GM19035 (cell line): Measurements from ENCODE around the gene PHYHIPL.

Experiments used
- ATAC-seq: cut with Tn5 transposase; IDR thresholded peaks from one replicate; pipeline ENCODE4 v1.9.1; 2021; ENCODE audit not compliant: unreplicated experiment

PHYHIPL gene

DNA sequence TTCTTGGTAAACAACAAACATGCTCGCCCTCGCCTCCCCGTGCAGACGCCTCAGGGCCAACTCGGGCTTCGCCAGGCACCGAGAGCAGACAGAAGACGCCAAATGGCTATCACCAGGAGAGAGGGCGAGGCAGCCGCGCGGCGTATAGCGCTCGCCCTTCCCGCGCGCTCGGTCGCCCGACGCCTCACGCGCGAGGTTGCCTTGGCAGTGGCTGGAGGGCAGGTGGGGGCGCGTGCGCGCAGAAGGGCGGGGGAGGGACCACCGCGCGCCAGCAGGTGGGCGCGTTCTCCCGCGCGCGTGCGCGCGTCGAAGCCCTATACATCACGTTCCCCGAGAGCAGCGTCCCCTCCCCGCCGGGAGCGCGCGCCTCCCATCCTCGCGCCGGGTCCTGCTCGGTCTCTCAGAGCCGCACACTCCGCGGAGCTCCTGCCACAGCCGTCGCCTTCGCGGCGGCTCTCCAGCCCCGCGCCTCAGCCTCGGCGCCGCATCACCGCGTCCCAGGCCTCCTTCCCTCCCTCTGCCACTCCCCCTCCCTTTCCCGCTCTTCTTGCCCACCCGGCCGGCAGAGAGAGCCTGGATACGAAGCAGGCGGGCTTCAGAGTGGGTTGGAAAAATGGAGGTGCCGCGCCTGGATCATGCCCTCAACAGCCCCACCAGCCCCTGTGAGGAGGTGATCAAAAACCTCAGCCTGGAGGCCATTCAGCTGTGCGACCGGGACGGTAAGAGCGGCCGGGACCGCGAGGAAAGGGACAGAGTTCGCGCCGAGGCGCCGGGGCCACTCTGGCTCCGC lies at the start of gene PHYHIPL:
PHYHIPL (plus strand) TSS at position 403 of the 790 bp plus-strand sequence; CDS start at position 614, 211 bp downstream.
- ATAC-seq, result no peak

DNA sequence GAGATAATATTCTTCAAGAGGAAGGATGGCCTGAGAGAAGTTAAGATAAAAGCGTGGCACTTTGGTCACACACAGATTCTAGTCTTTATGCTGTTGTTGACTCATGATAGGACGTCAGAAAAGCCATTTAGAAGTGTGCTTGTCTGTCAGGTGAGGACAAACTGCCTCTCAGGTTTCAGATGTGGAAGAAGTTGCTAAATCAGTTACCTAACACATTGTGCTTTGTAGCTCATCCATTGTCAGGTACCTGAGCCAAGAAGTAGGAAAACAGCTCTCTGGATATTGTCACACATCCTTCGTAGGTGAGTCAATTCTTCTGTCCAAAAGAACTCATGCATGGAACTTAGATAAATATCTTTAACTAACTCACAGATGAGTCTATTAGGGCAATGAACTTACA lies 49.5 kb upstream of the PHYHIPL start:
- no peak for ATAC-seq

DNA sequence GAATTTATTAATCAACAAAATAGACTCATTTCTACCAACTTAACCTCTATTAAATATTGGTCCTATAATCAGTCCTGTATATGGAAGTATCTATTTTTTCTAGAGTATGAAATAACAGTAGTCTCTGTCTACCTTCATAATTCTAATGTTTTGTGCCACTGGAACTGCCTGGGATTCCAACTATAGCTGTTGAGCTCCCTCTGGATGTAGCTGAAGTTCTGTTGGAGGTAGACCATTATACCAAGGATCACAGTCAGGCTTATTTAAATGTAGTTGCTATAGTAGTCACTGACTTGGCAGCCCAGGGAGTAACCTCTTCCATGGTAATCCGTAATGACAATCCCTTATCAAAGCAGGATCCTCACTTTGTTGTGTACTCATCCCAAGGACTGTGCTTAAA lies 48.5 kb upstream of the PHYHIPL start:
- no peak for ATAC-seq

DNA sequence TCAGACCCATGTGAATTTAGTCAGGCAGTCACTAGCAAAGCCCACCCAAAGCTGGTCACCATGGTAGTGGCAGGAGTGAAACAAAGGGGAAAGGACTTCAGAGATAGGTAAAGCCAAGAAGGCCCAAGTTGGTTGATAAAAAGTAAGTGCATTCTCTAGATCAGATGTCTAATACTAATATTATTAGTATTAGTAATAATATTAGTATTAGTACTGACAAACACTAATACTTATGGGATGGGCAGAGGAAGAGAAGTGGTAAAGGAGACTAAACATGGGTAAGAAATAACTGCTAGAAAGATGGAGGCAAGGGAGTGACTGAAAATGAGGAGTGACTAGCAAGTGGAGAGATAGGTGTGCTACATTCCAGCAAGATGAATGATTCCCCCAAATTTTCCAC lies 46.6 kb upstream of the PHYHIPL start:
- no peak for ATAC-seq

DNA sequence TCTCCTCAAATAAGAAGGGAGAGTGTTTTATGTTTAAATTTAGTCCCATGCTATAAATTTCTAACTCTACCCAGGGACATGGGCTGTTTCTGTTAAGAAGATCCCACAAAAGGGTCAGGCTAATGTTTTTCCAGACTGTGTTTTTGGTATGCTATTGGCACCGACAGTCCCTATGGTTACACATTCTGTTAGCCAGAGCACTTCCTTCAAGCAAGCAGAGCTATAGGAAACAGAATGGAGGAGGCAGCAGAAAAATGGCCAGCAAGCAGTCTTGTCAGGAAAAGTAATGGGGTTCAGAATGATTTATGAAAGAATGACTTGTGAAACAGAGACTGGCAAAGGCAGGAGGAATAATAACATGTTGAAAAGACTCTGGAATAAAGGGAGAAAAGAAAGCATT lies 44.8 kb upstream of the PHYHIPL start:
- ATAC-seq, result no peak

DNA sequence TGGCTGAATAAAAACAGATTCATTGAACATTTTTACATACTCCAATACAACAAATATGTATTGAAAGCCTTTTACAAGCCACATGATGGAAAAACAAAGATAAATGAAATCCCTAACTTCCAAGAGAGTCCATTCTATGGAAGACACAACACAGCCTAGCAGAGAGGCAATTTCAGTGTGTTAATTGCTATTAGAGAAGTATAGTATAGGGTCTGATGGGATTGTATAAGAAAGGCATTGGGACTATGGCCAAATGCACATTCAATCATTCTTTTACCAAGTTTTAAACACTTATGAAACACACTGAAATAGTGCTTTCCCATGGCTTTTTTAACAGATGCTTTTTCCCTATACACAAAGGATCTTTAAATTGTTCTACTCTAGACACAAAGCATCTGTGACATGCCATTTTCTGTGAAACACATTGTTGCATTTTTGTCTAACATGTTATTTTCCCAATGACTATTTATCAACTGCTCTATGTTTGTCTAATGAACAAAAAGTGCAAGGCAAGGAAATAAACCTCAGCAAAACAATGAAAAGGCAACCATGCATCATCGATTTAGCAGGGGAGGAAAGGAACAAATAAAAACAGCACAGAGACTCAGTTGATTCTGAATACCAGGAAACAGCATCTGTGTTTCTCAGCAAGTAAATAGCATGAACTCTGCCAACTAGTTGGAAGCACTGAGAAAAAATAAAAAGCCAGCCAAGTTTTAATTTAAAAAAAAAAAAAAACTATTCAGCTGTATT lies 42.4 kb upstream of the PHYHIPL start:
- no peak for ATAC-seq

DNA sequence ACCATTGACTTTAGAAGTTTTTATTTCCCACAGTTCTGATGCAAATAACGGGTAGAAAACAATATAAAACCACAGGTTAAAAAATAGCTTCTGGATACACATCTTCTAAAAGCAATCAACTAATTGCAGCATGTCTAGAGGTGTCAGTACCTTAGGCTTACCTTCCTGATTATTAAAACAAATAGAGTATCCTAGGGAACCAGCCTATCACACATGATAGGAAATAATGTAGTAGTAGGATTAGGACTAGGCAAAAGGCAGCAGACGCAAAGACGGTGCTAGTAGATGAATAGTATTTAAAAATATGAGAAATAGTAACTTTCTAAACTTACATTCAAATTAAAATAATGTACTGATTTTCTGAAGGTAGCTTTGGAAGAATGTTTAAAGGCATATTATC lies 41.7 kb upstream of the PHYHIPL start:
- no peak for ATAC-seq

DNA sequence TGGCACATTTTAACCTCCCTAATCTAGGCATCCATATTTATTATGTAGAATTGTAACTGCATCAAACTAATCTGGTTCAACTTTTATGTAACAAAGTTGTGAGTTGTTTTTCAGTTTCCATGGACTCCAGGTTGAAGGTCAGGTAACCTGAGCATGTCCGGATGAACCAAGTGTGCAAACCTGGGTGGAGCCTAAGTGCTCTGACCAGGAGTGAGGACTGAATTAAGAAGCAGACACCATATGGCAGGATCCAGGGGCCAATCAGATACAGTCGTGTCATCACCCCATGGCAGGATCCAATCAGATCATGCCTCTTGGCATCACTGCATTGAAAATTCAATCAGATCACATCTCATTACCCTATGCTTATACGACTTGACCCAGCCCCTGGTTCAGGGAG lies 41.2 kb upstream of the PHYHIPL start:
- ATAC-seq, result no peak

DNA sequence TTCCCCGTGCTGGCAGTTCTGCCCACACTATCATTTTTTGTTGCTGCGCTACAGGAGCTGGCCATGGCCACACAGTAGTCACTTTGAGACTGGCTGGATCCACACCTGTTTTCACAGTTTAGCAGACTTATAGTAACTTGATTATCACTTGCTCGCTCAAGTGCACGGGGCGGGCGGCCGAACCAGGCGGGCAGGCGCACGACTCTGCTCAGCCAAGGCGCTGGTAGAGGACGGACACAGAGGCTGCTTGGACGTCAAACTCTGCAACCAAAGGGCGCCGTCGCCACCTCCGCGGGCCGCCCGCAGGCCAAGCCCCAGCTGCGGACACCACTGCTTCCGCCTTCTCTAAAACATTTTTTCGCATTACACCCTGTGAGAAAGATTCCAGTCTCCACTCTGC lies 38.4 kb upstream of the PHYHIPL start:
- ATAC-seq, result no peak

DNA sequence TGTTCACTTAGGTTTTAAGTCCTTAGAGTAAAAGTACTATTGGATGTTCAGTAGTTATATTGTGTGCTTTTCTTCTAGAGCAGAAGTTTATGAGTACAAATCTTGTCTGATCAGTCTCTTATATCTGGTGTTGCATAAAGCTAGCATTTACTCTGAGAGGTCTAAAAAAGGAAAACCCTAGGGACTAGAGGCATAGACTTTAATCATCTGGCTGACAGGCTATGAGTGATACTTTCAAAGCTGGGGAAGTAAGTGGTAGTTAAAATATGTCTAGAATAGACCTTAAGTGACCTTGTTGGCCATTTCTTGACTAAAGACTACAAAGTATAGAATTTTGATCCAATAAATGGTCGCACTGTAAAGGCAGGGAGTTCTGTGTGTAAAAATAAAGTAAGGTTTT lies 32.9 kb upstream of the PHYHIPL start:
- ATAC-seq, result no peak

DNA sequence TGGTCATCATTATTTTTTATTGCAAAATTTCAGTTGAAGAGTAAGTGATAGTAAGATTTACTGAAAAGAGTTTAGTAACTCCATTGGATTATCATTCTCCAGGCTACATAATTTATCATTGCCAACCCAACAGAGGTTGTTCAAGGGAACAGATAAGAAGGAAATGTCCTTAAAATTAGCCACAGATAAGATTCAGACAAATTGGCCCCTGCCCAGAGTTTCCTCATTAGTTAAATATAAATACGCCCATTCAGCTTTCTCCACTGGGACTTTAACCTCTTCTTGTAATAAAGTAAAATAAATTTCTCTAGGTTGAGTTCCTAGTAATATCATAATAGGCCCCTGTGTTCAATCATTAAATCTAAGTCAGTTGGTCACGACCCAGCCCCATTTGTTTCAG lies 27.7 kb upstream of the PHYHIPL start:
- no peak for ATAC-seq

DNA sequence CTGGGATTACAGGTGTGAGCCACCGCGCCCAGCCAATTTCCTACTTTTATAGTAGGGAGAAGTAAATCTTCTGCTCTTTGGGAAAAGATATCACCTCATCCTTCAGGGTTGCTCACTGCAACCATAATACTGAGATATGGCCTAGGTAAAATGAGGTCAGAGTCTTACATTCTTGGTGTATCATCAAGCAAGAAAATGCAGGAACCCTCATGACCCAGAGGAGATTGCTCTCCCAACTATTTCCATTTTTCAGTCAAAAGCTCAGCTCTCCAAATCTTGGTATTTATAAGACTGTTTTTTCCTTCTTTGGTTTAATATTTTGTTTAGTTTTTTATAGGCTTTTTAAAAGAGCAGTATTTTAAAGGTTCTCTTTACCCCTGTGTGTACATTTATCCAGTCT lies 20.9 kb upstream of the PHYHIPL start:
- ATAC-seq, result no peak

DNA sequence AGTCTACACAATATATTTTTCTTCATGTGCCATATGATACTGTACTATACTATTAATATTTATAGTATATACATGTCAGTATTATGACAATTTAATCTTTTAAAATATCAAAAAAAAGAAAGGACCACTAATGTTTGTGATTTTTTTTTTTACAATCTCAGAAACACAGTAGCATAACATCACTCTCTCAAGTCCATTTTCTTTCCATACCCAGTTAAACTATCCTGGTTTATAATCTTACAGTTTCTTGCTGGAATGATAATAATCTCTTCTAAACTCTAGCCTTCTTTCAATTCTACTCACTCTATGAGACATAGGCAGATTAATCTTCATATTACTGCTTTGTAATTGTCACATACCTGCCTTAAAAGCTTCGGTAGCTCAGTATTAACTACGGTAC lies 8.9 kb upstream of the PHYHIPL start:
- no peak for ATAC-seq

DNA sequence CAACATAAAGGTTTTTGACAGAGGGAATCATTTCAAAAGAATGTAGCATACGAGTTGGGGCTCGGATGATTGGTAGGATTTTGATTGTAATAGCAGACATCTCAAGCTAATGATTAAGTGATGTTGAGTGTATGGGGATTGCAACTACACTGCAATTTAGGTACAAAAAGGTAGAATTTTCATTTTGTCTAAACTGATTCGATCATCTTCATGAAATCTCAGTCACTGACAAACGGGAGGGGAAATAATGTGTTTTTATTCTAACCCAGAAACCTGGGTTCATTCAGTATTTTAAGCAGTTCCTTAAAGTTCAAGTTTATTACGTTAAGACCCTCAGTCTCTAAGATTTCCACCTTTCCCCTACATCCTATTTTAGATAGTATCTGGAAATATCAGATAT lies 3.9 kb upstream of the PHYHIPL start:
- no peak for ATAC-seq

DNA sequence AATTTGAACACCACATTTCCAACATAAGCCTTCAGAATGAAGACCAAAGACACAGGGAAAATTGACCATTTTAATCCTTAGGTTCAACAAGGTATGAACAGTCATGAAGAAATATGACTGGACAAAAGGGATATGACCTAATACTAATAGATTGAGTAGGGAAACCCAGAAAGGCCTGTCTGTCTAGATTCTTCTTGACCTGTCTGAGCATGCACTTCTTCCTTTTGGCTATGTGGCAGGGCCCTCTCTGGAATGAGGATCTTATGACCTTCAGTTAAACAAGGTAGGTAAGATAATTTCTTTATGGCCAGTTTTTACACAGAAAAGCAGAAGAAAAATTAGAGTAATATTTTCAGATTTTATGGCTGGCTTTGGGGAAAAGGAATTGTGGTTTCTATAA lies 3.0 kb upstream of the PHYHIPL start:
- no peak for ATAC-seq

DNA sequence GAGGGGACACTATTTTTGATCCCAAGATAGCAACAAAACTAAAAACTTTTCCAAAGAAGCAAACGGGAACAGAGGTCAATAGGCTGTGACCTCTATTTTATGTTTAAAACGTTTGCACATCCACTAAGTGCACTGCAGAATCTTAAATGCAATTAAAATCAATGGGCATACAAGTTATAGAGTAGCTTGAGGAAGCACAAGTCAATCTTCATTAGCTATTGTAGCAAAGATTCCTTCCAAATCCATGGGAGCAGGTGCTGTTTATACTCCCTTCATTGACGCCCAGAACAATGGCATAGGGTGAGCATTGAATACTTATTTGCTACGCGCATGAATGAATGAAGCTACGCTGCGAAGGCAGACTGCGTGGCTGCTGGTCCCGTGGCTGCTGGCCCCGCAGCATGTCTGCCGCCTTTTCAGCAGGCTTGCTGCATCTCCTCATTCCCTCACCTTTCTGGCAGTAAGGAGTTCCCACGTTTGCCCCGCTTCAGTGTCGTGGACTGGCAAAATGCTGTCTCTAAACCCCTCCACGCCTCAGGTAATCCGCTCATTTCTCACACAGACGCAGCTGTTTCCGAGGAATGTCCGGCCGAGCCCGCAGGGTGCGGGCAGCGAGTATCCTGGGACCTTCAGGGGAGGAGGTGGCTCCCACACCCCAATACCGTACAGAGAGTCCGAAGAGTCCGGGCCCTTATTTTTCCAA lies 754 bp upstream of the PHYHIPL start:
- ATAC-seq, result no peak

DNA sequence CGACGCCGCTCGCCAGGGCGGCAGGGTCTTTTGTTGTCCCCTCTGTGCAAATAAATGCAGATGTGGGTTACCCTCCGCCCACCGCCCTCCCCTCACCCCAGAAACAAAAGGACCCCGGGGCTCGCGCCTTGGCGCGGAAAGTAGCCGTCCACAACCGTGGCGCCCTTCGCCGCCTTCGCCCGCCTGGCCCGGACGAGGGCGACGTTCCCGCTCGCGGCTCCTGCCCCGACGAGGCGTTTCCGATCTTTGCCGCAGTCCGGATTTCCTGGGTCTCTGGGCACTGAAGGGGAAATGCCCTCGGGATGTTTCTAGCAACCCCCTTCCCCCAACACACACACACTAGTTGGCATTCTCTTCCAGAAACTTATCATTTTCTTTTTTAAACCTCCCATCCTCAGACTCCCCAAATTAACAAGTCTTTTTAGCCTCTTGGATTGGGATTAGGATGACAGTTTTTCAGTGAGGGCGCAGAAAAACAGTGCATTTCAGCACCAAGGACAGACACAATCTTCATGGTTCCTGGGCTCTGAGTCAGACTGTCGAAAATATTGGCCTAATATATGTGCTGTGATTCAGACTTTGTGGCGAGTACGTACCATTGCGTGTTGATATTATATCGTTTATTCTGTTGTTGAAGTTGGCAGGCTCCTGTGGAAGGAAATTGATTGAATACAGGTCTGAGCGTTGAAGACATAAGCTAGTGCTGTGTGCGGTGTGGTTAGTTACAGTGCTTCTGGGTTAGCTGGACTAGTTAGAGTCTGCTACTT lies 771 bp downstream of the PHYHIPL start:
- ATAC-seq, result no peak

DNA sequence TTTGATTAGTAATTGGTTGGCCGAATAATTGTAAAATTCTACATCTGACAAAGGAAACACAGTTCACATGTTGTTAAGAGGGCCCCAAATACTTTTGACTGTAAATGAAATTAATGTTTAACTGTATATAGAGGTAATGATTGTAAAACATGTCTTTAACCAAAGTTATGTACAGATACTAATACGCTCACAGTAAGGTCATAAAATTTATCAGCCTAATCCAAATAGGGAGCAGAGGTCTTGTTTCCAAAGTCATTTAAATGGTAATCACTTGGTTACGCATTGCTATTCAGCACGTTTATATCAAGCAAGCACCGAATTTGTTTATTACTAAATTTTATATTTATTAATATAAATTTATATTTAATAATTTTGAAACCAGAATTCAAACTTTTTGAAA lies 1.4 kb downstream of the PHYHIPL start:
- ATAC-seq, result no peak

DNA sequence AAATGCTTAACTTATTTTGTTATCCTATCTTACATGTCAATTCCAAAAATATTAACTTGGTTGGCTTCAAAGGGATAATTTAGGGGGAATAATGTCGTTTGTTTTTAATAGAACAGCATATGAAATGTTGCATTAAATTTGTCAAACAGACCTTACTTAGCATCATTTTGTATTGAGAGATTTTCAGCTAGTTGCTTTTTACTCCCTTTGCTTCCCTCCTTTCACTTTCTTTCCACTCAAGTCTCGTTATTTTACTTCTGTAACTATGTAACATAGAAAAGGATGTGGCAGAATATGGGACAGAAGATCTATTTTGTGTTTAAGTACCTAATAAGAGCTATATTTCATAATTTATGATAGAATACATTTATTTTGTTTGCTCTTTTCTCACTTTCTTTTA lies 2.6 kb downstream of the PHYHIPL start:
- ATAC-seq, result no peak

DNA sequence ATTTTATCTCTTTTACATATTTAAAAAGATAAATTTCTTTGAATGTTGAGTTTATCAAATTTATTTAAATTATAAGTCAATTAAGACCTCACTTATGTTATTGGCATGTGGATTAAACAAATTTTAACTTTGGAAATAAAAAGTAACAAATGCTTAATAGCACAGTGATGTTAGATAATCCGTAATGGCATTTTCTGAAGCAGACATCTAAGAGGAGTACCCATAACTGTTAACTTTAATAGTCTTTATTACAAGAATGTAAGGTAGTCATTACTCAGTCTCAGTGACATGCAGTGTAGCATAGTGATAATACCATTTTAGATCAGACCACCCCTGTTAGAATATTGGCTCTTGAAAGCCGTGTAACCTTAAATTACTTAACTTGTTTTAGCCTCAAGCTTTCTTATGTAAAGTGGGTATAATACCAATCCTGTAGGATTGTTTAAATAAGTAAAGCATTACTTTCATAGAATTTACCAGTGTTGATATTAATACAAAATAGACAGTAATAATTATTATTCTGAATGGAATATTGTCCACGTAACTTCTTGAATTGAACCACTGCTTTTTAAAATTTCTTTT lies 4.3 kb downstream of the PHYHIPL start:
- ATAC-seq, result no peak

DNA sequence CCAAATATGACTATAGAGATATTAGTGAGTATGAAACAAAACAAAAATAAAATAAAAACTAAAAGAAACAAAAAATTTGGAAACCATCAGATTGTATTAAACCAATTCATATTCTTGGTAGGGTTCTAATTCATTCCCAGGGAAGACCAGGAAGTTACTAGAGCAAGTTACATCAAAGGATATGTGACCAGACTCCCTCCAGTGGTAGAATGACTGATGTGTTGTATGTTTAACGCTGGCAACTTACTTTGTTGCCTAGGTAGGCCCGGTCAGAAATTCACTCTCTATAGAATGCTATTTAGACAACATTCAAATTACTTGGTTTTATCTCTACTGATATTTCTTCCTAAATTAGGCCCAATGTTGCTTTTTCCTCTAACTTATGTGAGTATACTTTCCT lies 5.2 kb downstream of the PHYHIPL start:
- ATAC-seq, result peak; percentile 81
